Measurements from ENCODE around the gene FBXL13. TPM values are rescaled to one million over a fixed set of nuclear protein-coding genes. Genes with fewer than 3 reads are reported as not detected.

FBXL13 gene
- polyA plus RNA-seq, 1 of the 3 experiments (the other 2 are of a cell fraction): 1.1 TPM

- 94% methylated on average over 9 of the region's 9 CpGs for WGBS (ENCODE audit: low lambda C conversion rate)
- H3K36me3 ChIP-seq (replicated peaks in 1 of 2; ENCODE audit: control insufficient read depth in 1 of 2, insufficient read depth in 2 of 2, low read length in 1 of 2): no peaks in the 10 kb centered on the region
- no peaks in the 10 kb centered on the region for H3K79me2 ChIP-seq (ENCODE audit: insufficient read depth)
- no peak overlapping the region; a peak in 2 of 4 replicates for H3K27ac ChIP-seq (ENCODE audit: low read depth in 2 of 2, low read length in 1 of 2)
- no peaks in the 10 kb centered on the region for H3K27me3 ChIP-seq (ENCODE audit: insufficient read depth)
- no peaks in the 10 kb centered on the region for H3K9me3 ChIP-seq
- H3K4me1 ChIP-seq (ENCODE audit: control insufficient read depth in 1 of 2, insufficient read depth in 2 of 2, low read depth in 1 of 2, low read length in 1 of 2): peaks cover 0 to 18% of the 10 kb centered on the region in 2 experiments
- no peak overlapping the region for H2AFZ ChIP-seq (ENCODE audit: low read depth)
- H3F3A ChIP-seq (replicated peaks; ENCODE audit: insufficient read depth): peaks cover 21% of the 10 kb centered on the region
- peak overlapping the region in 1 of 2 experiments; percentile 48; a peak in 1 of 4 replicates for H3K4me3 ChIP-seq (ENCODE audit: low read depth in 2 of 2, low read length in 1 of 2)
- H3K9ac ChIP-seq: no peak overlapping the region
- H3K9me2 ChIP-seq: no peaks in the 10 kb centered on the region
- TF ChIP-seq FOSL2 (IDR thresholded peaks at IDR 0.05; ENCODE audit: borderline replicate concordance, low read depth): no peak
- no peak for TF ChIP-seq RCOR1 (IDR thresholded peaks at IDR 0.05; ENCODE audit: low read length)
- no peak for TF ChIP-seq YY1 (IDR thresholded peaks at IDR 0.05; ENCODE audit: low read depth)
- no peak for TF ChIP-seq NFIC (IDR thresholded peaks at IDR 0.05; ENCODE audit: borderline replicate concordance)
- TF ChIP-seq FOXM1 (IDR thresholded peaks at IDR 0.05; ENCODE audit: low read depth): no peak
- no peak for TF ChIP-seq MXI1 (IDR thresholded peaks at IDR 0.05; ENCODE audit: low read depth, low read length)
- TF ChIP-seq TEAD4 (IDR thresholded peaks at IDR 0.05; ENCODE audit: borderline replicate concordance, insufficient read depth): no peak
- no peak for TF ChIP-seq ZBTB33 (IDR thresholded peaks at IDR 0.05; ENCODE audit: borderline replicate concordance, low read depth)
- TF ChIP-seq JUND (IDR thresholded peaks at IDR 0.05): no peak
- no peak for TF ChIP-seq USF1 (IDR thresholded peaks at IDR 0.05; ENCODE audit: borderline replicate concordance, low read depth)
- TF ChIP-seq RFX5 (IDR thresholded peaks at IDR 0.05; ENCODE audit: low read length): no peak
- no peak for TF ChIP-seq GATA2 (CRISPR knock-in tag; IDR thresholded peaks at IDR 0.05)
- TF ChIP-seq RXRA (IDR thresholded peaks at IDR 0.05; ENCODE audit: borderline replicate concordance, low read depth): no peak
- no peak for TF ChIP-seq IRF3 (IDR thresholded peaks at IDR 0.05; ENCODE audit: low read depth, low read length)
- TF ChIP-seq NRF1 (IDR thresholded peaks at IDR 0.05; ENCODE audit: low read depth, low read length): no peak
- no peak for TF ChIP-seq TCF12 (IDR thresholded peaks at IDR 0.05)
- POLR2A ChIA-PET: no interaction called here
- peak overlapping the region; percentile 0; the same call in 1 of the 2 replicates for H3K4me2 ChIP-seq
- CTCF ChIA-PET: interaction anchor here (1.2 to 1.6 kb wide), 3 partner anchors 14 to 32 kb away, joined by 3 to 4 read pairs (median 3); no protein-coding TSS in a partner anchor
- DNase-seq: no peak
- H4K20me1 ChIP-seq (ENCODE audit: insufficient read depth): no peaks in the 10 kb centered on the region
These were observed 160.8 kb downstream of the FBXL13 start for GRCh38 chr7:102913826-102914225.
